AG08396 (cell line): ENCODE measurements around the gene NLRP10.
A peak's percentile ranks its signal among the peaks of the same experiment; 100 is the strongest.

Source experiments
- DNase-seq: peaks from one replicate; pipeline ENCODE4 v3.0.0; 2012; ENCODE audit warnings: low spot score, mixed read lengths

Gene NLRP10

DNA sequence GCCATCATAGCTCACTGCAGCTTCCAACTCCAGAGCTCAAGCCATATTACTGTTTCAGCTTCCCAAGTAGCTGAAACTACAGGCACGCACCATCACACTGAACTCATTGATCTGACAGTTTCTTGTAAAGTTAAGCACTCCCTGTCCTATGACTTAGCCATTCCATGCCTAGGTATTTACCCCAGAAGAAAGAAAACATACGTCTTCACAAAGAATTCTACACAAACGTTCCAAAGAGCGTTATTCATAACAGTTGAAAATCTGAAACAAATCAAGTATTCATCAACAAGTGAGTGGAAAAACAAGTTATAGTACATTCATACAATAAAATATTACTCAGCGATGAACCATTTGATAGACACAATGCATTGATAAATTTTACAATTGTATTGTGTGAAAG is 7.8 kb upstream of the NLRP10 start:
- no peak for DNase-seq

DNA sequence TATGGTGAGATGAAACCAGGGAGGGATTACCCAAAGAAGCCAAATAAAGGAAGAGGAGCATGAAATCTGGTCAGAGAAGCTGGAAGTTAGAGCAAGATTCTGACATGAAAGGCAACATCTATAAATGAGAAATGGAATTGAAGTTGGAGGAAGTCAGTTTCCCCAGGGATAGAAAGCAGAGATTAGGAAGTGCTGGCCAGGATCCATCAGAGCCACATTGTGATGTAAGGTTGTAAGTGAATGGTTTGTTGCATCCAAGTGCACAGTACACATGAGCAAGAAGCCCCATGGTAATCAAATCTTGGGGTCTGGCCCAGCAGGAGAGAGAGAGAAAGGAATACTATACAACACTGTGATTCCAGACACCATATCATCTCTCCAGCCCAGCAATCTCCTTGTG is 6.6 kb upstream of the NLRP10 start:
- no peak for DNase-seq

DNA sequence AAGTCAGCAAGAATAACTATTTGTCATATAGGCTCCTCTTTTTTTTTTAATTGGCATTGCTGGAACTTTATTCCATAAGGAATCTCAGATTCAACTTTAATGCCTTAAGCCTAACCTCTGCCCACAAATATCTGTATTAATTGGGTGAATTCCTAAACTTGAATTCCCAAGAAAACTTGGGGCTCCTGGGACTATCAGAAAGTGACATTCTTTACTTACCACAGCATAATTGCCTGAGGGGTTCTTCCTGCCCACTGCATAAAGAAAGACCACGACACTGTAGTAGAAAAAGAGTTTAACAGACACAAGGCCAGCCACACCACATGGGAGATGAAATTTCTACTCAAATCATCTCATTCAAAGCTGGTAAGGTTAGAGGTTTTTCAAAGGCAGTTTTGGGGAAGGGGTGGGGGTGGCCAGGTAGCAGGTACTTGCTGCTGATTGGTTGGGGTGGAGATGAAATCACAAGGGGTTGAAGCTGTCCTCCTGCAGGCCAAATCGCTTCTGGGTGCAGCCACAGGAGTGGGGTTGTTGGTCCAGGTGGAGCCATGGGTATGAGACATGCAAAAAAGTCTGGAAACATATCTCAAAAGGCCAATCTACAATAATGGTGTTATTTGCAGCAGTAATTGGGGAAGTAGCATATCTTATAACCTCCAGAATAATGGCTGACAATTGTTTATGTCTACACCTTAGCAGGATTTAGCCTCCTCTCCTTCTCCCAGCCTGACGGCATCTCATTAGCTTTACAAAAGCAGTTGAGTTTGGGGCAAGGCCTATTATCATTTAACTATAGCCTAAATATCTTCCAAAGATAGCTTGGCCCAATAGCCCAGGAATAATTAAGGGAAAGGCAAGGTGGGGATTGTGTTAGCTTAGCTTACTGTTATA is 4.8 kb upstream of the NLRP10 start:
- DNase-seq, result no peak

DNA sequence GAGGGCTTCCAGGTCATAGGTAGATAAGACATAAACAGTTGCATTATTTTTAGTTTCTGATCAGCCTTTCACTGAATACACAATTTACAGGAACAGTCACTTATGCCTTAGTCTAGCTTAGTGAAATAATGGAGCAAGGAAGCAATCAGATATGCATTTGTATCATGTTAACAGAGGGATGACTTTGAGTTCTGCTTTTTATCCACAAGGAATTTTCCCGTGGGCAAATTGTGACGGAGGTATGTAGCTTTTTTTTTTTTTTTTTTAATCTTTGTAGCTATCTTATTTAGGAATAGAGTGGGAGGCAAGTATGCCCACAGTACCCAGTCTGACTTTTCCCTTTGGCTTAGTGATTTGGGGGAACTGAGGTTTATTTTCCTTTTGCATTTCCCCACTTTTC is 3.4 kb upstream of the NLRP10 start:
- DNase-seq, result no peak

DNA sequence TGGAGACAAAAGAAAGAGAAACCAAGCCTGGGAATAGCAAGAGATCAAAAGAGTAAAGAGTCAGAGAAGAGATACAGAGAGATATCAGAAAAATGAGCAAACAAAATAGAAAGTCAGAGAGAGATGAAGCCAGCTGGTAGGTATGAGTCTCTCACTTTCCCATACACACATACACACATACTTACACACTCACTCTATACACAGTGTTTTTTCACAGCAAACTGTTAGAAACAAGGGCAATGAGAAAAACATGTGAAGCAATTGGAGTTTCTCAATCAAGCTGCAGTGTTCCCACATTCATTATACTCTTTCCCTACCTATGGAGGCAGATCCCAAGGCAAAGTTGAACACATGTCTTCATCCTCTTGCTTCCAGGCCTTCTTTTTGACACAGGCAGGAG is 2.6 kb upstream of the NLRP10 start:
- DNase-seq, result no peak

DNA sequence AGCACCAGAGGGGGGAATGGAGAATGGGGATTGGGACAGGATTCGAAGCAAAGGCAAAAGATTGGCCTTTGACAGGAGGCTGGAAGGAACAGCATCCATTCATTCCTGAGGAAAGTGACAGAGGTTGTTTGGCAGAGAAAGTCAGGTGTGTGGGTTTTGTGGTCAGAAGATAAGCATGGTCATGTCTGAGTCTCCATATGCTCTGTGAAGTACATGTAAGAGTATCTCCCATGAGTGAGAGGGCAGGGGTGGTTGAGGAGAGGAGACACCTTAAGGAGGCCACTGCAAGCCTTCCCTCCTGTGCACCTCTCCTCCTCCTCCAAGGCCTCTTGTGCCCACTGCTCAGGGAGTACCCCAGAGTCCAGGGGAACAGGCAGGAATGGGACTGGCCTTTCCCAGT is 1.9 kb upstream of the NLRP10 start:
- no peak for DNase-seq

DNA sequence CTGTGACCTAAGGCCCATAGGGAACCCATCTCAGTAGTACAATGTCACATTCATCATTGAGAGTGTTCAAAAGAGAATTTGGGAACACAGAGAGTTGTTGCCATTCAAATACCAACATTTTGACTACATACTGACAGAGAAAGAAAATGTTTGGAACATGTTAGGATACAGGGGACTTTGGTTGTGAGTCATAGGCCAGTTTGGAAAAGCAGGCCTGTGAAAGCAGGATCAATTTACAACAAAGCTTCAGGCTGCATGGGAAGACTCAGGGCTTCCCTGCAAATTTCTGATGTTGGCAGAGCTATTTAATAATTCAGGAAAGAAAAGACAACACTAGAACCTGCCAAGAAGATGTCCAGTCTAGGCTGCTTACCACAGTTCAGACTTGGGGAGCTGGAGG is 374 bp downstream of the NLRP10 start:
- peak; percentile 57 for DNase-seq

DNA sequence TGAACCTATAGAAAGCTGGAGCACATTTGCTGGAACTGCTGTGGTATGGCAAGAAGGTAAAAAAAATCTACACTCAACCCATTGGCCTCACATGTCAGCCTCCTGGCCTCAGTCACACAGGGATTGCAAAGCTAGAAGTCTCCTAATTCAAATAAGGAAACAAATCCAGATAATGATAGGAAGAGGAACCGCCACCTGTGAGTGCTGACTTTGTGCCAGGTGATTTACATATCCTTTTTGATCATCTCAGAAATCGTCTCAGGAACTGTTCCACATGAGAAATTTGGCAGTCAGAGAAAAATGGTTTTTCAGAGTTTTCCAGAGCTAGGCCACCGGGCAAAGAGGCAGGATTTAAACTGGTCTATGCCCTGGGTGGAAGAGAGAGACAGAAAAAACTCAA is 986 bp downstream of the NLRP10 start:
- DNase-seq, result no peak

DNA sequence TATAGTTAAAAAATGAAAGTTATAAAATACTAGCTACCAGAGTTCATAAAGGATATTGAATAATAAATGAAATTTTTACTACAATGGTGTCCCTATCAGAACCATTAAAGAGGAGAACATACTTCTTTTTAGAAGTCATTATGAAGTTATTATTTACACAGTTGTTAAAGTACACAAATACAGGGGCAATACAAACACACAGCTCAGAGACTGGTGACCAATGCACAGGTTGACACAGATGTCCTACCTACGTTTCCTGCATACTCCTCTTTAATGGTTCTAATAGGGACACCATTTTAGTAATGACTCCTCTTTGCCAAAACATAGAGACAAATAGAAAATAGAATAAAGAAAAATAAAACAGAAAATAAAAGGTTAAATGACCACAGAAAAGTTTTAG is 10.1 kb downstream of the NLRP10 start:
- DNase-seq, result no peak

DNA sequence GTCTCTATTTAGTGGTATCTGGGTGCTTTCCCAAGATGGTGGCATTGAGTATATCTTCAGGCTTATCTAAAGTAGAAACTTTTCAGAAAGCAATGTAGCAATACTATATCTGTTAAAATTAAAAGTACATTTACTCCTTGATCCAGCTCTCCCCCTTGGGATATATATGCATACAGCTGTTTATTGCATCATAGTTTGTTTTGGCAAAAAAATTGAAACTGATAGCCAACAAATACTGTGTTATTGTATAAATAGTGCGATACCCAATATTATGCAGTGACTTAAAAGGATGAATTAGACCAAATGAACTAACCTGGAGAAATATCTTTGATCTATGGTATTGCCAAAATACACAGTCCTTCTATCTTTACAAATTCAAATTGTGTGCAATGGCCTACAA is 15.3 kb downstream of the NLRP10 start:
- DNase-seq, result no peak

DNA sequence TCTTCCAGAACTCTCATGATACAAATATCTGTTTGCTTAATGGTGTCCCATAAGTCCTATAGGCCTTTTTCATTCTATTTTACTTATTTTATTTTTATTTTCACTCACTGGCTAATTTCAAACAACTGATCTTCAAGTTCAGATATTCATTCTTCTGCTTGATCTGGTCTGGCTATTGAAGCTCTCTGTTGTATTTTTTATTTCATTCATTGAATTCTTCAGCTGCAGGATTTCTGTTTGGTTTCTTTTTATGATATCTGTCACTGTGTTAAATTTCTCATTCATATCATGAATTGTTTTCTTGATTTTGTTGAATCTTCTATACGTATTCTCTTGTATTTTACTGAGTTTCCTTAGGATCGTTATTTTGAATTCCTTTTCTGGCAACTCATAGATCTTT is 21.1 kb downstream of the NLRP10 start:
- no peak for DNase-seq

DNA sequence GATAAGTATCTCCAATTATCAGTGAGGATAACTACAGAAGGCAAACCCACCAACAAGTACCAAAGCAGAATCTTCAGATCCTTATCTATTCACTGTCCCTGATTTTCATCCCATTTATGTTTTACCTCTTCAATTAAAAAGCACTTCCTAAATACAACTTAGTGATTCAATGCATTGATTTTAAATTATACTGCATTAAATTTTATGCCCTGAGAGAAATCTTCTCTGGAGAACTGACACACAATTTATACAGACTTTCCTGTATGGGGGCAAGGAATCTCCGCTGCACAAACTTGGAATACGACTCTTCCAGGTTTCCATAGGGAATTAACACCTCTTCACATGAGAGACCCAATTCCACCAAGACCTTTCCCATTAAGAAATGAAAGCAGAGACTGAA is 23.6 kb downstream of the NLRP10 start, which contains the start of gene OR10A3:
Gene OR10A3 (minus strand): TSS at position 101 of the 400 bp plus-strand sequence. CDS start 2,188 bp downstream, outside the sequence.
- DNase-seq, result no peak

DNA sequence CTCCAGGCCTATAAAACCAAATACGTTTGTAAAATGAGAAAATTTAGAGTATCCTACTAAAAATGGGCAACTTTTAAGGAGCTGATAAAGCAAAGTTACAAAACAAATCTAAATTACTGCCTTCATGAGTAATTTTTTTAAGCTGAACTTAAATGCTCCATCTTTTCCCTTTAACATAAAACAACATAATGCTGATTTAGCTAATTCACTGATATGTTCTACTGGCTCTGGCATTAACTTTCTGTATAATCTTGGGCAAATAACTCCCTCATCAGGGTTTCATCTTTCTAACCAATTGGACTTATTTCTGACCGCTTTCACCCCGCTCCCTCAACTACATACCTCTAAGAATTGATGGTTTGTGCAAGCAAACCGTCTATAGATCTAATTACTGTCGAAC is 24.1 kb downstream of the NLRP10 start:
- no peak for DNase-seq

DNA sequence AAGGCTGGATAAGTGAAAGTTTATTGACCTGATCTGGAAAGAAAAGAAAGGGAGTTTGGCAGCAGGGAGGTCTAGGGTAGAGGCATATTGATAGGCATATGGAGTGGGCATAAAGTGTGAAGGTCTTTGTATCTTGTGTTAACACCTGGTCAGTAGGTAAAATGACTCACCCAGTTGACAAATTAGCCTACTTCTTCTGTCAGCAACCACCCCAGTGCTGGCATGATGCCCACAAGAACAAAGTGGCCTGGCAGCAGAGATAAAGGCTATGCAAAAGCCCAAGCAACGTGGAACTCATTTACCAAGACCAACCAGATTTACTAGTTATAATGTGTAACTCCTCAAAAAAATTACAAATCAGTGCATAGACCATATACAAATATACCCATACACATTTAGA is 28.6 kb downstream of the NLRP10 start:
- DNase-seq, result no peak

DNA sequence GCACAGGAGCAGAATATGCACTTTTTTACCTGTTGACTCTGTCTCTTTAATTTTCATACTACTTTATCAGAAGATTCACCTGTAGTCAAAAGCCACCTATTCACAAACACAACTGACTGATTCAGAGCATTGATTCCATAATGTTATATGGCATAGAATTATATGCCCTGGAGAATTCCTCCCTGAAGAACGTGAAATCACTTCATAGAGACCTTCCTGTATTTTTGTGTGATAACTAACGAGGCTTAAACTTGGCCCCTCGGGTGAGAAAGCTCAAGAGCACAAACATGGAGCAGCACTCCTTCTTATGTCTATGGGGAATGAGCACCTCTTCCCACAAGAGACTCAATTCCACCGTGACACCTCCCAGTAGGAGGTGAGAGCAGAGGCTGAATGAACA is 34.1 kb downstream of the NLRP10 start, which contains the start of gene OR10A6:
Gene OR10A6 (minus strand): TSS at position 101 of the 400 bp plus-strand sequence. CDS start 2,606 bp downstream, outside the sequence.
- no peak for DNase-seq

DNA sequence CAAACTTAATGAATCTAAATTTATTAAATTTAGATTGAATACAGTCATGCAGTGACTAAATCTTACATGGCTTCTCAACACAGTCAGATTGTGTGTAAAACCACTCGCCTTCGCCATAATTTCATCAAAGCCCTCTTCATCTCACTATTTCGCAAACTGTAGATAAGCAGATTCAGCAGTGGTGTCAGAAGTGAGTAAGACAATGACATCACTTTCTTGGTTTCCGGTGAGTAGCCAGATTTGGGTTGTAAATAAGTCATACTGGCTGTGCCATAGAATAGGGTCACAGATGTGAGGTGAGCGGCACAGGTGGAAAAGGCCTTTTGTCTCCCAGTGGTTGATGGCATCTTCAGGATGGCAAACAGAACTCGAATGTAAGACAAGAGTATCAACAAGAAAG is 37.6 kb downstream of the NLRP10 start:
- no peak for DNase-seq

DNA sequence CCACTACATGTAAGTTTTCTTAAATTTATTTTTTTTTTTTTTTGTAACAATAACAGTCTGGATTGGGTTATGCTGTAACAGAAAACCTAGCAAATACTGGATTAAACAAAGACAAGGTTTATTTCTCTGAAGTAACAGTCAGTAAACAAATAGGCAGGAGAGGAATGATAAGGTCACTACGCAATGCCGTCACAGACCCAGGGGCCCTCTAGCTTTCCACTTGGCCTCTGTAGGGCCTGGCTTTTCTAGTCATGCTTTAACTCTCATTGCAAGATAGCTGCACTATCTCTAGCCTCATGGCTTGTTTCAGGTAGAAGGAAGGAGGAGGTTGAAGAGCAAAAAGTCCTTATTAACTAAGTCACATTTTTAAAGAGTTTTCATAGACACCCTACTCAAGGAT is 40.7 kb downstream of the NLRP10 start:
- DNase-seq, result peak; percentile 32

DNA sequence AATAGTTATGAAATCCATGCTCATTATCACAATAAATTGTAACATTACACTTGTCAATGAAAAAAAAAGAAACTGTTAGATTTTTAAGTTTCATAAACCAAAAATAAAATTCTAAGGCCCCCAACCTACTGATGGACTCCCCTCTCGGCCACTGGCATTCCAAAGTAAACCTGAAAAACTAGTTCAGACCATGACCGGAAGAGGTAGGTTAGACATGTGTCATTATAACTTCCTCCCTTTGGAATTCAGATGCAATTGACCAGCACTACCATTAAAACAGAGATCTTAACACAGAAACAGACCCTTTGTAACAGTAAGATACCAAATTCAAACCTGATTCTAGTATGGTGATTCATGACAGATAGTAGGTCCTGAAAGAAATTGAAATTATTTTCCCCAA is 47.1 kb downstream of the NLRP10 start:
- DNase-seq, result no peak
